Measurements from ENCODE around the gene ADAMTSL4. TPM values are rescaled to one million over a fixed set of nuclear protein-coding genes. Genes with fewer than 3 reads are reported as not detected.

The ADAMTSL4 gene
- total RNA-seq, 1 donor from 2014 or later = 0.44 TPM

DNA sequence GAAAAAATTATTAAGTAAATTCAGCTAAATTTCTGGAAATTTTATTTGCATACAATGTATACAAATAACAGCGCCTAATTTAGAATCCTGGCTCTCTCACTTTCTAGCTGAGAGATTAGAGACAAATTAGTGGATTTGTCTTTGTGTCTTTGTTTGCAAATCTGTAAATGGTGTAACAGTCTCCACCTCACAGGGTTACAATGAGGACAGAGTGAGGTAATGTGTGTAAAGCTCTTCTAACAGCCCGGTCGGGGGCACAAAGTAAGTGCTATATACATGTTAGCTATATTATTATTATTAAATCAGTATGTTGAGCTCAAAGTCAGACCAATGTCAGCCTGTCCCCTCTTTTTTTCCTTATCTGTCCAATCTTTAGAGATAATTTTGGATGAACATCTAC is 5.0 kb upstream of the ADAMTSL4 start:
- Mint-ChIP-seq H3K4me3 (no peak overlapping the region), H3K9me3 (no peaks in the 10 kb centered on the region), H3K4me1 (peaks cover 7% of the 10 kb centered on the region), H3K27ac (ENCODE audit: unreplicated experiment) (no peak overlapping the region), H3K27me3 (ENCODE audit: low read depth) (peaks cover 11% of the 10 kb centered on the region), H3K36me3 (ENCODE audit: low read depth) (no peaks in the 10 kb centered on the region)
- TF ChIP-seq, protein P1, sequence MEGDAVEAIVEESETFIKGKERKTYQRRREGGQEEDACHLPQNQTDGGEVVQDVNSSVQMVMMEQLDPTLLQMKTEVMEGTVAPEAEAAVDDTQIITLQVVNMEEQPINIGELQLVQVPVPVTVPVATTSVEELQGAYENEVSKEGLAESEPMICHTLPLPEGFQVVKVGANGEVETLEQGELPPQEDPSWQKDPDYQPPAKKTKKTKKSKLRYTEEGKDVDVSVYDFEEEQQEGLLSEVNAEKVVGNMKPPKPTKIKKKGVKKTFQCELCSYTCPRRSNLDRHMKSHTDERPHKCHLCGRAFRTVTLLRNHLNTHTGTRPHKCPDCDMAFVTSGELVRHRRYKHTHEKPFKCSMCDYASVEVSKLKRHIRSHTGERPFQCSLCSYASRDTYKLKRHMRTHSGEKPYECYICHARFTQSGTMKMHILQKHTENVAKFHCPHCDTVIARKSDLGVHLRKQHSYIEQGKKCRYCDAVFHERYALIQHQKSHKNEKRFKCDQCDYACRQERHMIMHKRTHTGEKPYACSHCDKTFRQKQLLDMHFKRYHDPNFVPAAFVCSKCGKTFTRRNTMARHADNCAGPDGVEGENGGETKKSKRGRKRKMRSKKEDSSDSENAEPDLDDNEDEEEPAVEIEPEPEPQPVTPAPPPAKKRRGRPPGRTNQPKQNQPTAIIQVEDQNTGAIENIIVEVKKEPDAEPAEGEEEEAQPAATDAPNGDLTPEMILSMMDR (conservative IDR thresholded peaks at IDR 0.05) = no peak
- DNase-seq (ENCODE audit: low read depth, low spot score) = no peak

GRCh38 chr1:150545486-150546032 is 3.6 kb upstream of the ADAMTSL4 start:
- Mint-ChIP-seq H3K36me3 (ENCODE audit: low read depth) (no peaks in the 10 kb centered on the region), H3K4me1 (peaks cover 12% of the 10 kb centered on the region), H3K27ac (ENCODE audit: unreplicated experiment) (no peak overlapping the region), H3K9me3 (no peaks in the 10 kb centered on the region), H3K27me3 (ENCODE audit: low read depth) (peaks cover 19% of the 10 kb centered on the region), H3K4me3 (no peak overlapping the region)
- no peak for DNase-seq (ENCODE audit: low read depth, low spot score)
- TF ChIP-seq, protein P1 (conservative IDR thresholded peaks at IDR 0.05) = no peak

GRCh38 chr1:150546294-150546937 is 2.8 kb upstream of the ADAMTSL4 start:
- Mint-ChIP-seq H3K9me3 (no peaks in the 10 kb centered on the region), H3K36me3 (ENCODE audit: low read depth) (no peaks in the 10 kb centered on the region), H3K27ac (ENCODE audit: unreplicated experiment) (no peak overlapping the region), H3K27me3 (ENCODE audit: low read depth) (peaks cover 25% of the 10 kb centered on the region), H3K4me3 (peak overlapping the region; percentile 55), H3K4me1 (peaks cover 15% of the 10 kb centered on the region)
- TF ChIP-seq, protein P1 (conservative IDR thresholded peaks at IDR 0.05) = no peak
- no peak for DNase-seq (ENCODE audit: low read depth, low spot score)

- H3K36me3 Mint-ChIP-seq (ENCODE audit: low read depth) = no peaks in the 10 kb centered on the region
- H3K4me1 Mint-ChIP-seq = peaks cover 20% of the 10 kb centered on the region
- TF ChIP-seq, protein P1 (conservative IDR thresholded peaks at IDR 0.05) = no peak
- H3K4me3 Mint-ChIP-seq = peak overlapping the region; percentile 76
- DNase-seq (ENCODE audit: low read depth, low spot score) = no peak
- no peak overlapping the region for H3K27ac Mint-ChIP-seq (ENCODE audit: unreplicated experiment)
- no peaks in the 10 kb centered on the region for H3K9me3 Mint-ChIP-seq
- peaks cover 30% of the 10 kb centered on the region for H3K27me3 Mint-ChIP-seq (ENCODE audit: low read depth)
These were observed 930 bp upstream of the ADAMTSL4 start for GRCh38 chr1:150548324-150548631.

DNA sequence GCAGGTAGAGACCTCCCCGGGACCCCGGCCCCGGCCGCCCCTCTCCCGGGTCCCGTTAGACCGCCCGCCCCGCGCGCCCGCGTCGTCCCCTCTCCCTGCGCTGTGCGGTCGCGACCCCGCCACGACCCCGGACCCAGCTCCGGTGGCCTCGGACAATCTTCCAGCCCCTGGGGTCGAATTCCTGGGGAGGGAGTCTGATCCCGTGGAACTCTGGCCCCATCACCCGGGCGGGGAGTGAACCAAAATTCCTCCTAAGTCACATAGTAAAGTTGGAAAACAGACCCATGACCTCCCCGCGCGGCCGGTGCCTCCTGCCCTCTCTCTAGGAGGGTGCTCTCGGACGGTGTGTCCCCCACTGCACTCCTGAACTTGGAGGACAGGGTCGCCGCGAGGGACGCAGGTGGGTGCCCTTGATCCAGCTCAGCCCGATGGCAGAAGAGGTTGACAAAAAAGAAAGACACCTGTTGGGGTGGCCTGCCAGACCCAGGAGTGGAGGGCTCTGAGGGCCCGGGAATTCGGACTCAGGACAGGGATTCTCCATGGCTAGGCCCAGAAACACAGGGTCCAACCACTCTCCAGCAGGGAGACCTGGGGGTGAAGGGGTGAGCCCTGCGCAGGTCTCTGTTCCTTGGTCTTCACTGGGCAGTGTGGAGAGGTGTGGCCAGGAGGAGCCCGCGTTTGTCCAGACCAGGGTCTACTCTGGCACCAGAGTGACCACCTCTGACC is 451 bp downstream of the ADAMTSL4 start:
- DNase-seq (ENCODE audit: low read depth, low spot score) = no peak
- peaks cover 30% of the 10 kb centered on the region for H3K27me3 Mint-ChIP-seq (ENCODE audit: low read depth)
- no peaks in the 10 kb centered on the region for H3K9me3 Mint-ChIP-seq
- H3K36me3 Mint-ChIP-seq (ENCODE audit: low read depth) = no peaks in the 10 kb centered on the region
- TF ChIP-seq, protein P1 (conservative IDR thresholded peaks at IDR 0.05) = no peak
- peaks cover 20% of the 10 kb centered on the region for H3K4me1 Mint-ChIP-seq
- peak overlapping the region; percentile 86 for H3K4me3 Mint-ChIP-seq
- H3K27ac Mint-ChIP-seq (ENCODE audit: unreplicated experiment) = no peak overlapping the region
